GM21526 (cell line): ENCODE data around the gene PRKCQ.
"Not testable (repeated sequence)": the region's sequence is repeated elsewhere in the genome, so short reads cannot be mapped to it uniquely, and the experiment has no call there.

Source experiments
- ATAC-seq: cut with Tn5 transposase; IDR thresholded peaks from one replicate; pipeline ENCODE4 v1.9.1; 2021; ENCODE audit warnings: moderate library complexity; ENCODE audit not compliant: unreplicated experiment, low FRiP score

The PRKCQ gene

DNA sequence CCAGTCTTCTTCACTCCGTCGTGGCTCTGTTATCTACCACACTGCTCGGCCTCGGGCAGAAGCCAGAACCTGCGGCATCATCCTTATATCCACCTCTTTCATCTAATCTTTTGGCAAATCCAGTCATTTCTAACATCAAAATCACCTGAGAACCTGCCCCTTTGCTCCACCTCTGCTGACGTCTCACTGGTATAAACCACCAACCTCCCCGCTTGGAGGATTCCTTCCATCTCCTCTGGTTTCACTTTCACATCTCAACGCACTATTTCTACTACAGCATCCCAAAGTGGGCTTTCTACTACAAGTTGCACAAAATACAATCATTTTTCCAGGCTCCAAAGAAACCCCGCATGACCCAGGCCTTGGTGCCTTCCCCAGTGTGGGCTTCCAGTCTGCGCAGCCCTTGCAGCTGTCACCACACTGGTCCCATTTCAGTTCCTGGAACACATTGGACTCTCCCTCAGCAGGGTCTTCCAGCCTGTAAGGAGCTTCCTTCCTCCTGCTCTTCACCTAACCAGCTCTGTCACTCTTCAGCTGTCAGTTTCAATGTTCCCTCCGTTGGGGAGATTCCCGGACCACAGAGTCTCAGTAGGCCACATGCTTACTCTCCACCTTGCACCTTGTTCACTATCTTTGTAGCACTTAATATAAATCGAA lies 85.0 kb downstream of the PRKCQ start:
- ATAC-seq, result no peak

DNA sequence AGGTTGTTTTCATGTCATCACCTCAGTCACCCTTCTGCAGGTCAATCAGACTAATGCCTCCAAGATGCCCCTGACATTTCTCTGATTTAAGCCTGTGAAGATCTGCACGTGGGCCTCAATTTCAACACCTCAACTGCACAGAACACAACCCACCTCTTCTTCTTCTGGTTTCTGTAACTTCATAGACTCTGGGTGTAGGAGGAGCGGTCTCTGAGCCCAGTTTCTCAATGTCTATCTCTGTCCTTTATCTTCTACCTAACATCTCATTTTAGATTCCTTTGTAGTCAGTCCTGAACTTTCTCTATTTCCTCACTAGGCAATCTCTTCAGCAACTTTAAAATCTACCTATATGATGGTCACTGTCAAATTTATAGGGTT lies 85.6 kb downstream of the PRKCQ start:
- ATAC-seq, result no peak

DNA sequence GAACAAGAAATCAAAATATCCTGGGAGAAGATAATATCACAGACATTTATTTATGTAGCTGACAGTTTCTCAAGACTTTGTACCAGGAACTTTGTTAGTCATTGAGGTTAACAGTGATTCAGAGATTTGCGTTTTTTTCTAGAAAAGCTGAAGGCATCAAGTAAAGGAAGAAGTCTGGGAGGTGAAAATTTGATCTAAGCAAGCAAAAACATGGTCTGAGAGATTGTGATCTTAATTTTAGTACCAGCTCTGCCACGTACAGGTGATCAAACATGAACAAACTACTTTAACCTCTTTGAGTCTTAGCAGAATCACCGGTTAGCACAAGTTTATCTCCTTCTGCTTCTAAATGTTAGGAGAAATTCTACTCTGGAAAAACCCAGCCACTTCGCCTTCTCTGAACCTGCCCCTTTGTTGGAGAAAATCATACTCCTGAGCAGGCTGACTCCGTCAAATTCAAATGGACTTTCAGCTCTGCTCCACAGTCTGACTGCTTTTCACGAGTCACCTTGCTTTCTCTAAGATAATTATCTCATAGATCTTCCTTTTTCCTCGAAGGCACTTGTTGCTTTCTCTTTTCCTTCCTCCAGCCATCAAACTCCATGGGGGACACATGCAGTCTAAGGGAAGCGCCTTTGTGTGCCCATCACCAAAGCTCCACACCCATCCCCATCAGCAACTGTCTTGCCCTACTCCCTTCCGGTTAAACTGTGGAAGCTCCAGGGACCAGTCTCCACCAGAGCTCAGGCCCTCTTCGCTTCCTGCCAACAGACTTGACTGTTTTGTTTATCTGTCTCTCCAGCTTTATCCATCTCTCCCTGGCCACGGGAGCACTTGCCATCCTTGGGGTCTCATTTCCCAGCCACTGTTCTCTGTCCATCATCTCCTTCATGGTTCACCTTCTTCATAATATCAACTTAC lies 86.3 kb downstream of the PRKCQ start:
- no peak for ATAC-seq

DNA sequence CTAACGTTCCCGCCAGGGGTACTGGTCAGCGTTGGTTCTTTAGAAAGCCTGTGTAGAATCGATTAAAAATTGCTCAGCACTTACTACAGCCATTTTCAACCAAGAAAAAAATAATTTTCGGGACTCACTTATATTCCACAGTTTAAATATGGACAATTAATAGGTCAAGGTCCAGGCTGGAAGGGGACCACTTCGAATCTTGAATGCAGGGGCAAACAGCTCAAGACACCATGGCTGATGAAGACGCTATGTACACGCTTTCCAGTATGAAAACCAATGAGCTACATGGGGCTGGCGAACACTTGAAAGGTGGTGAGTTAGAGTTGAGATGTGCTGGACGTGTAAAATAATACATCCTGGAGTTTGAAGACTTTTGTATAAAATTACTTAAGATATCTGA lies 87.2 kb downstream of the PRKCQ start:
- no peak for ATAC-seq

DNA sequence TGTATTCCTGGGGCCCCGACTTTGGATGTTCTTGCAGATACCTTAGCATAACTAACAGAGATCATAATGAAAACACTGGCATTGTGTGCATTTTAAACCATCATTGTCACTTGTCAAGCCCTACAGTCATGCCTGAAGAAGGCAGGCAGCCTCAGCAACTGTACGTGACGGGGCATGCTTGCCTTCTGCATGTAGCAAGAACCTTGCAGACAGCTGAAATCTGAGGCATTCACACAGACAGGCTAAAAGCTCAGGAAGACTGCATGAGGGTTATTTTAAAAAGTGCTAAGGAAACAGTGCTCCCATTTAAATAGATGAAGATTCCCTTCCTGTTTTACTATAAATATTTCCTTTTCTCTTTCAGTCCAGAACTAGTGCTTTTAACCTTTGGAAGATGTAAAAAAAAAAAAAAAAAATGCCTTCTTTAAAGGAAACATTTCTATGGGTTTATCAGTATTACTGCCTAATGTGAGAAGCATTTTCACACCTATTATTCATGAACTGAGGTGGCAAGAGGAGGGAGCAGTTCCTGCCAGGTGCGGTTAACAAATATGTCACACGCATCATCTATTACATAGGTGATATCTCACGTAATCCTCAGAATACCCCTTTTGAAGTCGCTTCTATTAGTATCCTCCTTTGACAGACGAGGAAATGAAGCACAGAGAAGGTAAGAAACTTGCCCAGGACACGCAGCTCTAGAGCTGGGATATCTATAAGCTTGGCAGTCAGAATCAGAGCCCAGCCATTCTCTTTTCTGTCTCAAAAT lies 88.1 kb downstream of the PRKCQ start:
- no peak for ATAC-seq

DNA sequence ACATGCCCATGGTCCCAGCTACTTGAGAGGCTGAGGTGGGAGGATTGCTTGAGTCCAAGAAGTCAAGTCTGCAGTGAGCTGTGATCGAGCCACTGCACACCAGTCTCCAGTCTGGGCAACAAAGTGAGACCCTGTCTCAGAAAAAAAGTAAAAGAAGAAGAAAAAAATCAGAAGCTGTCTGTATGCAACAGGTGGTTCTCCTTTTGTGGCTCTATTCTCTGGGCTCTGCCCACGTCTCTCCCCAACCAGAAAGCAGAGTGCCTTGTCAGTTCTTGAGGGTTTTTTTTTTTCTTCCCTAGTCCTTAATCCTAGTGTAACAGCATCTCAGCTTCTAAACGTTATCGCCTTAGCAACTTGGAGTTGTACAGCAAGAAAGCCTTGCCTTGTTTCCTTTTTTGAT lies 89.5 kb downstream of the PRKCQ start:
- ATAC-seq, result no peak

DNA sequence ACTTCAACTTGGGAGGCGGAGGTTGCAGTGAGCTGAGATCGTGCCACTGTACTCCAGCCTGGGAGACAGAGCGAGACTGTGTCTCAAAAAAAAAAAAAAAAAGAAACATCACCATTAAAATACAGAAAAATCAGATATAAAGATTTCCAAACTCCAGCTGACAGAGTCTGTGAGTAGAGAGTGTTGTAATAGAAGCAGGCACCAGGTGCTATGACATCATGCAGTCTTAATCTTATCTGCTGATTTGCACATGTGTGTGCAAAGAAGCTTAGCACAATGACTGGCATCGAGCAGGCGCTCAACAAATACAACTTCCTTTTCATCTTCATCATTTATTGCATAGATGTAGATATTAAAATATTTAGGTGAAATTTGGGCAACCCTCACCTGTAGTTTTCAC lies 92.2 kb downstream of the PRKCQ start:
- no peak for ATAC-seq

DNA sequence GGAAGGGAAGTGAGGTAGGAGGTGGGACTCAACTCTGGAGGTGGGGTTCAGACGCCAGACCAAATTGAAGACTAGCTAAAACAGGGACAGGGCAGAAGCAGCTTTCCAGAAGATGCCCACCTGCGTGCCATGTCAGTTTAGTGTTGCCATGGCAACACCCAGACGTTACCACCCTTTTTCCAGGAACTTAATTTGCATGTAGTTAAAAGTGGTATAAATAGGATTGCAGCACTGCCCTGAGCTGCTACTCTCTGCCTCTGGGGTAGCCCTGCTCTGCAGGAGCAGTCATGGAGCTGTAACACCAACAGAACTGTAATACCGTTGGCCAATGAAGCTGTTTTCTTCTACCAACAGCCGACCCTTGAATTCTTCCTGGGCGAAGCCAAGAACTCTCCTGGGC lies 93.8 kb downstream of the PRKCQ start:
- no peak for ATAC-seq

DNA sequence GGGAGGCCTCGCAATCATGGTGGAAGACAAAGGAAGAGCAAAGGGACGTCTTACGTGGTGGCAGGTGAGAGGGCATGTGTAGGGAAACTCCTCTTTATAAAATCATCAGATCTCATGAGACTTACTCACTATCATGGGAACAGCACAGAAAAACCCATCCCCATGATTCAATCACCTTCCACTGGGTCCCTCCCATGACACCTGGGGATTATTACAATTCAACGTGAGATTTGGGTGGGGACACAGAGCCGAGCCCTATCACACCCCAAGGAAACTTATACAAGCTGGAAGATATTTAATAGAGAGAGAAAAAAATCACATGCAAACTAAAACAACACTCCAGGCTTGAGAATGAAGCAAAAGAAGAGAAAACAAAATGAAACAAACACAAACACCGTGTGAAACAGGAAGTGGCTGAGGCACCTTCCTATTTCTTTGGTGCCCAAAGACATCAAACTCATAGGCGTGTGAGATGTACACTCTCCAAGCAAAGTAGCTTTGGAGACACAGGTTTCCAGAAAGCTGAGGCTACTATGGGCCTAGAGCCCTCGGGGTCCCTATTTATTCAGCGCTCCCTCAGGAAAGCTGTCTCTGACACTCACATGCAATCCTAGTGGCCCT lies 97.2 kb downstream of the PRKCQ start:
- no peak for ATAC-seq

DNA sequence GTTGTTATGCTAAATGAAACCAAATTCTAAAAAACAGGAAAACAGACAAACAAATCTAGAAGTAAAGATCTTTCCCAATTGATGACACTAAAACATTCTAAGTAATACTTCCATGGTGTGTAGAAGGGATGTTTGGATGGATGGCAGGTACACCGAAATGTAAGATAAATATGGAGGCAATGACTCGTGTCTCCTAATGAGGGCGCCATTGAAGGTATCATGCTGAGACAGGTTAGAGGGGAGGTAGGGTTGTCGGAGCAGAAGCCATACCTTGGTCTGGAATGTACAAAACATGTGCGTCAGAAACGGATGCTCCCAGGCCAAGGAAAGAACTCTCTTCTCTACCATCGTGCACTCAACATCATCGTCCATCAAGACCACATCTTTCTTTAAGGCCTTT lies 101.4 kb downstream of the PRKCQ start:
- ATAC-seq, result no peak

DNA sequence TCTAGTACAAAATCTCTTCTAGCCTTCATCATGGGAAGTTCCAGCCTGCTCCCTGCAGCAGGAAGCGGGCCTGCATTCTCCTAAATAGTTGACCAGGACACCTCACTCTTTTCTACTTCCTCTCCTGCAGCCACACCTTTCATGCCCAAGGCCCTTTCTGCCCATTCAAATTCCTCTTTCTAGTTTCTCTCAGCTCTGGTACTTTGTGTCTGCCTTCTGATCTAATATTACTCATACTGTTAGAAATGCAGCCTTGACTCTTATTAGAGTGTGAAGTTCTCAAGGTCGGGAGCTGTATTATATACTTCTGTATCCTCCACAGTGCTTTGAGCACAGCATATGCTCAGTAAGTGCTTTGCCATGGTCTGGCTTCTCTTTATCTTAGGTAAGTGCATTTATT lies 103.1 kb downstream of the PRKCQ start:
- ATAC-seq, result no peak

DNA sequence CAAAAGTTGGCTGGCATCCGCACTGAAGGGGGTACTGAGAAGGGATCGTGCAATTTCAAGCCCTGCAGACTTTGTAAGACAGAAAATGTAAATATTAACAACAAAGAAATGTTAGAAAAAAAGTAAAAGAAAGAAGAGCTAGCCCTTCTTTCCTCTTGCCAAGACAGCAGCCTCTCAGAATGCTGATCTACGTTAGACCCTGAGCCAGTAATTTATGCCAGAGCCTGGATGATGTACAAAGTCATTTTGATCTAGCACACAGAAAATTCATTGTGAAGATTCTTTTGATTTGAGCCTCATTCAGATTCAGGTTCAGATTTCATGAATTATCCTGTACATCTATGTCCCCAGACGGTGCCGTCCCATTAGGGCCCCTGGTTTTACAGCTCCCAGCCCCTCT lies 105.2 kb downstream of the PRKCQ start:
- no peak for ATAC-seq

DNA sequence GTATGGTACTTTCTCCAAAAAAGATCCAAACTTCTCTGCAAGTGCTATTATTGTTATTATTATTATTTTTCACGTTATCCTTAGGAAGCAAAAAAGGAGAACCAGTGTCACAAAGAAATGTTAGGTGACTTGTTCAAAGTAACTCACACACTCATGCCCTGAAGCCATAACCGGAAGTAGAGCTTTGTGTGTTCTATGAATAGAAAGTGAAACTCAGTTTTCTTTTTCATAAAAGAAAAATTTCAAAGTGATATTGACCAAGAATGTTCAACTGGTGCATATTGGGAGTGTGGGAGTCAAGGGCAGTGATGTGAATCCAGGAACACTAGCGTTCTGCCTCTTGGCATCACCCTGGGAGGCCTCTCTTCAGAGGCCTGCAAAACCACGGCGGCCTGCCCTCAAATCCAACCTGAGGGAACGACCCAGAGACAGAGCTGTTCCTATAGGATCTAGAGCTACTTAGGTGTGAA lies 106.1 kb downstream of the PRKCQ start:
- peak; percentile 53 for ATAC-seq

DNA sequence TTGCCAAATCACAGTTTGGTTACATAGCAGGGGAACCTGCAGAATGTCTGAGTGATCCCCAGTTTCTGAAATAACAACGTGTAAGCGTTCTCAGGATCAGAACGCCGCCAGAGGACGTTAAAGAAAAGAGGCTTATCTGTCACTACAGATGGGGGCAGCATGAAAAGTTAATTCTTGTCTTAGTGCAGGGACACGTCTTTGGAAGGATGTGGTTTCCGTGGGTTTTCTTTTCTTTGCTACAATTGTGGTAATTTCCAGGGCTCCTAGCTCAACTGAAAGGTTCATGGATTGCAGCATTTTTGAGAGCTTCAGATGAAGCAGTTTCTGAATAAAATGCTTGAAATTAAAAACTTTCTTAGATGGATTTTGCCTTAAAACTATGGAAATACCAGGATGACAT lies 106.6 kb downstream of the PRKCQ start:
- no peak for ATAC-seq

DNA sequence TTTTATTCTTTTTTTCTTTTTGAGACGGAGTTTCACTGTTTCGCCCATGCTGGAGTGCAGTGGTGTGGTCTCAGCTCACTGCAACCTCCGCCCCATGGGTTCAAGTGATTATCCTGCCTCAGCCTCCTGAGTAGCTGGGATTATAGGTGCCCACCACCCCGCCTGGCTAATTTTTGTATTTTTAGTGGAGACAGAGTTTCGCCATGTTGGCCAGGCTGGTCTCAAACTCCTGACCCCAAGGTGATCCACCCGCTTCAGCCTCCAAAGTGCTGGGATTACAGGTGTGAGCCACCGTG lies 107.4 kb downstream of the PRKCQ start:
- ATAC-seq, result not testable (repeated sequence)

DNA sequence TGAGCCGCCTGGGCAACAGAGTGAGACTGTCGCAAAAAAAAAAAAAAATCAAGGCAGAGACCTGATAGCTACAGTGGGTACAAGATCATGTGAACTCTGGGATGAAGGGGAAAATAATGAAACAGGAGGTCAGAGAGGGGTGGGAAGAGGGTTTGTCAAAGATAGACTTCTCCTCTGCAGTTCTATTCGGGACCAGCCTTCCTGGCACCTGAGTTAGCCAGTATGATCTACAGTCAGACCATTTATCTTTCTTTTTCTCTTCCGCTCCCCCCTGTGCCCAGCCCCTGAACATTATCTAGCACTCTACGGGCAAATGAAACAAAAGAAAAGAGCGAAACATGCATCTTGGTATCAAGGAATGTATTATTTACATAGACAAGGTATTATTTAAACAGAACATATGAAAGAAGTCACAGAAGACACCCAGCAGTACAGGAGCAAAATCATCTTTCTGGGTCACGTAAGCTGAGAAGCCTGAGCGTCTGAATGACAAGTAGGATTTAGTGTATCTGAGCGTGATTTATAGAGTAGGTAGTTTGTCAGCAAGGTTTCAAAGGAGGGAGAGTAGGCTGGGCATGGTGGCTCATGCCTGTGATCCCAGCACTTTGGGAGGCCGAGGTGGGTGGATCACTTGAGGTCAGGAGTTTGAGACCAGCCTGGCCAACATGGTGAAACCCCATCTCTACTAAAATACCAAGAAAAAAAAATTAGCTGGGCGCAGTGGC lies 109.0 kb downstream of the PRKCQ start:
- ATAC-seq, result no peak

DNA sequence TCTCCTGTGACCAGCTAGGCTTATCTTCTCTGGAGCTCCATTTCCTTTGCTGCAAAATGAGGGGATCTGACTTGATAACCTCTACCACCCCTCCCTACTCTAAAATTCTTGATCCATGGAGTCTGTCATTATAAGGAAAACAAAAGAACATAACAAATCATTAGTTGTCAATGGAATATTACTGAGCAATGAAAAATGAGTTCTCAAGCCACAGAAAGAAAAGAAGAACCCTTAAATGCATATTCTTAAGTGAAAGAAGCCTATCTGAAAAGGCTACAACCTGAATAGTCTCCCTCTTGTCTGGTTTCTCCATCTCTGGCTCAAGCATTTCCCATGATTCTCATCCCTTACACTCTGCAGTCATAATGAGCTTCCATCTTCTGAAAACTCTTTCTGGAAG lies 110.4 kb downstream of the PRKCQ start:
- no peak for ATAC-seq

DNA sequence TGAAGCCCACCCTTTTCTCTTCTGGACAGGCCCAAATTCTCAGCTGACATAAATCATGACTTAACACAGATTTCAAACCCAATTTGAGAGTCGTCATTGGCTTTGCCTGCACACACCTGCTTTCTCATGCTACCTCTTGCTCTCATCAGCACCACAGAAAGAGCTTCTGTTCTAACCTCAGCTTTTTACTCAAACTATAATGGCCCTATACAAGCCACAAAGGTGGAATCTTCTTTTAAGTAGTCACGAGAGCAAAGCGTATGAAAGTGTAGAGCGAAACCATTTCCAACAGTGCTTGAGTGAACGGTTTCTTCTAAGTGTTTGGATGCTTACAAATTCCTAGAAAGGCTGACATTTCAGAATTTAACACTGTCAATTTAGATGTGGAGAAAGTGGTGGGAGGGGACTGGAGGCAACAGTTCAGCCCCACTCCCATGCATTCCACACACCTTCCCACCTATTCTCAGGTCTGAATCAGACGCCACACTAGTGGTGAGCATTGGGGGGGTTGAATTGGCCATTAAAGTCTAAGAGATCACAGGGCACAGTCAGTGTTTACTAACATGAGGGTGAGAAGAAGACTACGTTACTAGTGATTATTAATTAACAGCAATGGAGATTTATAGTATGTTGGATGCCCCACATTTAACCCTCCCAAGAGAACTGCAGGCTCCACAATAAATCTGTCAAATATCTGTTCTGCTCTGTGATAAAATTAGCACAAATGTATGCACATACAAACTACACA lies 114.0 kb downstream of the PRKCQ start:
- no peak for ATAC-seq

DNA sequence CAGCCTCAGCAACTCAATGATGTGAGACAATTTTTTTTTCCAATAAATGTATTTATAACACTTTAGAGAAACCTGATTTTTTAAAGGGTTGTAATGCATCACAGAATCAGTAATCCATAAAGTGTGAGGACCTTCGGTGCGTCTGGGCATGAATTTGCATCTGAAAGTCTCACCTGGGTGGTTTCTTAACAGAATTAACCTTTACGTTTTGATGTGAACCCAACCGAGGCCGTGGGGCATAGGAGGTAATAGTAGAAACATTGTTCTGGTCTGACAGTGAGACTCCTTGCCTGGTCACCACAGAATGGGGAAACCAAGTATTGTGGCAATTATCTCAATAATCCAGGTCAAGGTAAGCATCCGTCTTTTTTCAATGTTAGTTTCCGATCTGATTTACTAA lies 114.6 kb downstream of the PRKCQ start:
- no peak for ATAC-seq
